ENCODE results near the gene SEMA5A.

DNA sequence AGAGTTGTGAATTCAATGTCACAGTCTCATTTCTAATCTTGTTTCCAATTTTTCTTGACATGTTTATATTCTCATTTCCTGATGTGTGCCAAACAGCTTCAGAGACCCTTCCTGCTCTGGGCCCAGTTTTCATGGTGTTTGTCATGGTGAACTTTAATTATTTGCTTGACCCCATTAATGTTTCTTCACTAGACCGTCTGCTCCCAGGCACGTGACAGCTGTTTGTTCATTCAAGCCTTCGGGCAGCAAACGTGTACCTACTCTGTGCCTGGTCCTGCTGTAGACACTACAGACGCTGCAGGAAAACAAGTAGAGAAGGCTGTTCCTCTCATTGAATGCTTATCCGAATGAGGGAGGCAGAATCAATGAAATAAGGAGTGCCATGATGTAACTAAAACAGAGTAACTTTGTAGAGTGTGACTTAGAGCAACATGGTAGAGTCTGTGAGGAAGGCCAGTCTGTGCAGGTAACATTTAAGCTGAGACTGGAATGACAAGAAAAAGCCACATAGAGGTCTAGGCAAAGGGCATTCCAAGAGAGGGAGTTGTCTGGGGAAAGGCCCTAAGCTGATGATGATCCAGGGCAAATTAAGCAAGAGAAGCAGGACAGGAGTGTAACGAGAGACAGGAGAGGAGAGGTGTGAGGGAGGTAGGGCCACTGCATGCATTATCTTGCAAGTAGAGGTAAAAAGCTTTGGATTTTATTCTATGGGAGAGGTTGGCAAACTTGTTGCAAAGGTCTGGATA is 191.4 kb downstream of the SEMA5A start:
- TF ChIP-seq, protein P1, sequence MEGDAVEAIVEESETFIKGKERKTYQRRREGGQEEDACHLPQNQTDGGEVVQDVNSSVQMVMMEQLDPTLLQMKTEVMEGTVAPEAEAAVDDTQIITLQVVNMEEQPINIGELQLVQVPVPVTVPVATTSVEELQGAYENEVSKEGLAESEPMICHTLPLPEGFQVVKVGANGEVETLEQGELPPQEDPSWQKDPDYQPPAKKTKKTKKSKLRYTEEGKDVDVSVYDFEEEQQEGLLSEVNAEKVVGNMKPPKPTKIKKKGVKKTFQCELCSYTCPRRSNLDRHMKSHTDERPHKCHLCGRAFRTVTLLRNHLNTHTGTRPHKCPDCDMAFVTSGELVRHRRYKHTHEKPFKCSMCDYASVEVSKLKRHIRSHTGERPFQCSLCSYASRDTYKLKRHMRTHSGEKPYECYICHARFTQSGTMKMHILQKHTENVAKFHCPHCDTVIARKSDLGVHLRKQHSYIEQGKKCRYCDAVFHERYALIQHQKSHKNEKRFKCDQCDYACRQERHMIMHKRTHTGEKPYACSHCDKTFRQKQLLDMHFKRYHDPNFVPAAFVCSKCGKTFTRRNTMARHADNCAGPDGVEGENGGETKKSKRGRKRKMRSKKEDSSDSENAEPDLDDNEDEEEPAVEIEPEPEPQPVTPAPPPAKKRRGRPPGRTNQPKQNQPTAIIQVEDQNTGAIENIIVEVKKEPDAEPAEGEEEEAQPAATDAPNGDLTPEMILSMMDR (IDR thresholded peaks at IDR 0.05; ENCODE audit: insufficient read depth, low read length) = no peak
- TF ChIP-seq, protein P2, sequence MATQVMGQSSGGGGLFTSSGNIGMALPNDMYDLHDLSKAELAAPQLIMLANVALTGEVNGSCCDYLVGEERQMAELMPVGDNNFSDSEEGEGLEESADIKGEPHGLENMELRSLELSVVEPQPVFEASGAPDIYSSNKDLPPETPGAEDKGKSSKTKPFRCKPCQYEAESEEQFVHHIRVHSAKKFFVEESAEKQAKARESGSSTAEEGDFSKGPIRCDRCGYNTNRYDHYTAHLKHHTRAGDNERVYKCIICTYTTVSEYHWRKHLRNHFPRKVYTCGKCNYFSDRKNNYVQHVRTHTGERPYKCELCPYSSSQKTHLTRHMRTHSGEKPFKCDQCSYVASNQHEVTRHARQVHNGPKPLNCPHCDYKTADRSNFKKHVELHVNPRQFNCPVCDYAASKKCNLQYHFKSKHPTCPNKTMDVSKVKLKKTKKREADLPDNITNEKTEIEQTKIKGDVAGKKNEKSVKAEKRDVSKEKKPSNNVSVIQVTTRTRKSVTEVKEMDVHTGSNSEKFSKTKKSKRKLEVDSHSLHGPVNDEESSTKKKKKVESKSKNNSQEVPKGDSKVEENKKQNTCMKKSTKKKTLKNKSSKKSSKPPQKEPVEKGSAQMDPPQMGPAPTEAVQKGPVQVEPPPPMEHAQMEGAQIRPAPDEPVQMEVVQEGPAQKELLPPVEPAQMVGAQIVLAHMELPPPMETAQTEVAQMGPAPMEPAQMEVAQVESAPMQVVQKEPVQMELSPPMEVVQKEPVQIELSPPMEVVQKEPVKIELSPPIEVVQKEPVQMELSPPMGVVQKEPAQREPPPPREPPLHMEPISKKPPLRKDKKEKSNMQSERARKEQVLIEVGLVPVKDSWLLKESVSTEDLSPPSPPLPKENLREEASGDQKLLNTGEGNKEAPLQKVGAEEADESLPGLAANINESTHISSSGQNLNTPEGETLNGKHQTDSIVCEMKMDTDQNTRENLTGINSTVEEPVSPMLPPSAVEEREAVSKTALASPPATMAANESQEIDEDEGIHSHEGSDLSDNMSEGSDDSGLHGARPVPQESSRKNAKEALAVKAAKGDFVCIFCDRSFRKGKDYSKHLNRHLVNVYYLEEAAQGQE (IDR thresholded peaks at IDR 0.05; ENCODE audit: insufficient replicate concordance, low read depth) = no peak
- TF ChIP-seq POLR2AphosphoS5 (IDR thresholded peaks at IDR 0.05; ENCODE audit: low read depth) (no peak), GABPA (IDR thresholded peaks at IDR 0.05; ENCODE audit: low read depth) (no peak), SPI1 (IDR thresholded peaks at IDR 0.05; ENCODE audit: borderline replicate concordance, low read depth) (no peak)
